Stimulated activated CD4-positive, alpha-beta T cell treated with anti-CD3 and anti-CD28 coated beads, Interleukin-4, amount 100 ng/mL, for 1 hour (primary cell): ENCODE data around the gene PDGFC.

Experiments
- DNase-seq: peaks from one replicate; pipeline ENCODE4 v3.0.0-alpha.2; 2020

Gene PDGFC

GRCh38 chr4:156729416-156729815, 242.2 kb downstream of the PDGFC start:
- no peak for DNase-seq

- no peak for DNase-seq
These were observed 246.3 kb downstream of the PDGFC start for GRCh38 chr4:156725257-156725656.

- no peak for DNase-seq
These were observed 247.5 kb downstream of the PDGFC start for GRCh38 chr4:156723951-156724668.

GRCh38 chr4:156718226-156718625, 253.4 kb downstream of the PDGFC start:
- DNase-seq: no peak

GRCh38 chr4:156711193-156711590, 260.4 kb downstream of the PDGFC start:
- no peak for DNase-seq
